ENCODE measurements around the gene TOMM5. TPM values are rescaled to one million over a fixed set of nuclear protein-coding genes. Genes with fewer than 3 reads are reported as not detected.

The TOMM5 gene
- total and polyA plus RNA-seq, 2 of the 13 experiments (the other 11 are each of a cell fraction or from before 2014, with no cell fraction given) = 147 to 315 TPM

GRCh38 chr9:37592108-37592951, at the start of gene TOMM5 (continued):
- TF ChIP-seq ZNF557 (CRISPR knock-in tag; IDR thresholded peaks at IDR 0.05) (peak; percentile 84; the same call in 1 of the 2 replicates), ZNF878 (CRISPR knock-in tag; IDR thresholded peaks at IDR 0.05) (peak; percentile 85), NRL (CRISPR knock-in tag; IDR thresholded peaks at IDR 0.05; ENCODE audit: borderline replicate concordance) (peak; percentile 93), SOX13 (IDR thresholded peaks at IDR 0.05) (no peak), SOX13 (CRISPR knock-in tag; conservative IDR thresholded peaks at IDR 0.05 in 1 of 2, IDR thresholded peaks at IDR 0.05 in 1 of 2) (peak in 1 of 2 experiments; percentile 53; a peak in 2 of 4 replicates), ZNF709 (CRISPR knock-in tag; IDR thresholded peaks at IDR 0.05) (peak; percentile 95), TCF7 (IDR thresholded peaks at IDR 0.05; ENCODE audit: low read depth) (no peak), ZNF552 (CRISPR knock-in tag; IDR thresholded peaks at IDR 0.05; ENCODE audit: borderline replicate concordance) (peak; percentile 95), RBAK (CRISPR knock-in tag; IDR thresholded peaks at IDR 0.05) (no peak), NCOA2 (CRISPR knock-in tag; IDR thresholded peaks at IDR 0.05) (peak; percentile 61), ISX (CRISPR knock-in tag; conservative IDR thresholded peaks at IDR 0.05) (peak; percentile 91), RFXAP (CRISPR knock-in tag; IDR thresholded peaks at IDR 0.05; ENCODE audit: borderline replicate concordance) (peak; percentile 66; the same call in 1 of the 2 replicates), ZBTB42 (CRISPR knock-in tag; IDR thresholded peaks at IDR 0.05) (peak; percentile 88; the same call in 1 of the 2 replicates), ZNF800 (CRISPR knock-in tag; IDR thresholded peaks at IDR 0.05) (peak; percentile 90), ARID4A (CRISPR knock-in tag; IDR thresholded peaks at IDR 0.05; ENCODE audit: borderline replicate concordance) (peak; percentile 96), AFF4 (CRISPR knock-in tag; IDR thresholded peaks at IDR 0.05) (peak; percentile 60; the same call in 1 of the 2 replicates), TSC22D2 (CRISPR knock-in tag; IDR thresholded peaks at IDR 0.05; ENCODE audit: borderline replicate concordance) (peak; percentile 91; the same call in 1 of the 2 replicates)

Measured in HepG2 (cell line).